Stimulated activated CD8-positive, alpha-beta memory T cell treated with anti-CD3 and anti-CD28 coated beads, Interleukin-4, amount 100 ng/mL, for 1 hour (primary cell): ENCODE results near the gene SLC24A4.

Experiments
- DNase-seq, 2 donors: peaks; one replicate each; pipeline ENCODE4 v3.0.0-alpha.2; 2020; ENCODE audit warnings: low read depth in 2 of 2, low spot score in 1 of 2

The SLC24A4 gene

DNA sequence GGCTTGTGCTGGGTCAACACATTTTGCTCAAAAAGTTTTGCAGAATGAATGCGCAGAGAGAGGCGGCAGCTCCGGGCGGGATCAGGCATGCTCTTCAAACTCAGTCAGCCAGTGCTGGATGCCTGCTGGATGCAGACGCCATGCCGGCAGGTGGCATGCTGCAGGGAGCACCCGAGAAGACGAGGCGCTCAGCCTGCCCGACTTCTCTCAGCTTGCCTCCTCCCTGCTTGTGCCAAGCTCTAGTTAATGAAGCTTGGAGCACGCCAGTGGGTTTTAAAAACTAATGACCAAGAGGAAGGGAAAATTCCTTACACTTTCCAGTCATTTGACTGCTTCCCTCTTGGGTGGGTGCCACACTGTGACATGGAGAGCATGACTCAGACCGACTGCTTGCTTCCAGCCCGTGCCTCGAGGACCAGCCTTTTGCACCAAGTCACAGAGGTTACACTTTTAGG, 39.8 kb downstream of the SLC24A4 start:
- no peak for DNase-seq

DNA sequence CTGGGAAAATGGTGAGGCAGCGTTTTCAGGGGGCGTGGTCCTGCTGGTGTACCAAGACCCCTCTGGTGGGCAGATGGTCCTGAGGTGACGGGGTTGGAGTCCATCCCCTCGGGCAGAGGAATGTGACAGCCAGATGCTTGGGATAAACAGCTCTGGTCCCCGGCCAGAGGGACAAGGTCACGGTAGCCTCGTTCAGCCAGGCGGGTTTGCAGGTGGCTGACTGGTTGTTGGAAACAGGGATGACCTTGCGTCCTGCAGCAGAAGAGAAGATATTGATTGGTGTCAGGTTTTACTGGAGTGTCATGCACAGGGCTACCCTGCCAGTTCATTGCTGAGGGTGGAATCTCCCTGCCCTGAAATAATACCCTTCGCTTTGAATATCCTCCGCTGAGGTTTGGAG, 43.3 kb downstream of the SLC24A4 start:
- no peak for DNase-seq

DNA sequence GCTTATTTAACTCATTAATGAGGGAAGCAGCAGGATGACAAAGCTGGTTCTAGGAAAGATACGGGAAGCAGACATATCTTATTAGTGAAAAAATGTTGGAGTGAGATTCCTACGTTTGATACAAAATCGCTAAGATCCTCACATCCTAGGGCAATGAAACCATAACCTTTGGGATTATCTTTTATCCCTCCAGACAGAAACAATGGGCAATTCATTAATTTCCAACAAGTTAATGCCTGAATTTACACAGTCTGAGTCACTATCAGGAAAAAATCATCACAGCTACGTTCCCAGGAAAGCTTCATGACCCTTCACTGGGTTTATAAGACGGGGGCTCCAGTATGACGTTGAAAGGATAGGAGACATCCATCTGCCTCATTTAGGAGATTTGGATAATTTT, 45.0 kb downstream of the SLC24A4 start:
- no peak for DNase-seq

DNA sequence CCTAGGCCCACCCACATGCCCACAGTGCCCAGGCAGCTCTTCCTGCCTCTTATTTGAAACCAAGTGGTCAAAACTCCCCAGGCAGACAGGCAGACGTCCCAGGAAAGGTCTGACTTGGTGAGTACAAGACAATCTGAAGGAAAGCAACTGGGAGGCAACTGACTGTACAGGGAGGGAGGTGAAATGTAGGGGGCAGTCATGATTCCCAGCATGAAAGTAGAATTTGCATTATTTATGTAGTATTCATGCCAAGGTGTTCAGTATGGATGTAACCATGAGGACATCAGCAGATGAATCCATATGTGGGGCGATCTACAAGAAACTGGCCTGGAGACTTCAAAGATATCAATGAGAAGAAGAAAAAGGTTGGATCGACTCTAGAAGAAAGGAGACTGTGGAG, 46.1 kb downstream of the SLC24A4 start:
- DNase-seq: no peak

DNA sequence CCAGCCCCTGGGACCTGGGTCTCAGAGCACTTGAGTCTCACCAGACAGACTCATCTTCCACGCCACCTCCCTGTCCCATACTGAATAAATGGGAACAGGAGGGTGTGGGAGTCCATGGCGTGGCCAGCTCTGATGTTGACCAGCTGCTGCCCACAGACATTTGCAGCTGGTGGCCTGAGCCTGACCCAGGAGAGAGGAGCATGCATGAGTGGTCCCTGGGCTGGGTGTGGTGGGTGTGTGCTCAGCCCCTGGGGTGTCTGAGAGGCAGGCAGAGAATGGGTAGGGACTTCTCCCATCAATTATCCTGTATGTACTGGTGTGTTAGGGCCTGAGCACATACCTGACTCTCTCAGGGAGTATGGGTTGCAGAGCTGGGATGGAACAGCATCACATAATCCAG, 49.3 kb downstream of the SLC24A4 start:
- no peak for DNase-seq

DNA sequence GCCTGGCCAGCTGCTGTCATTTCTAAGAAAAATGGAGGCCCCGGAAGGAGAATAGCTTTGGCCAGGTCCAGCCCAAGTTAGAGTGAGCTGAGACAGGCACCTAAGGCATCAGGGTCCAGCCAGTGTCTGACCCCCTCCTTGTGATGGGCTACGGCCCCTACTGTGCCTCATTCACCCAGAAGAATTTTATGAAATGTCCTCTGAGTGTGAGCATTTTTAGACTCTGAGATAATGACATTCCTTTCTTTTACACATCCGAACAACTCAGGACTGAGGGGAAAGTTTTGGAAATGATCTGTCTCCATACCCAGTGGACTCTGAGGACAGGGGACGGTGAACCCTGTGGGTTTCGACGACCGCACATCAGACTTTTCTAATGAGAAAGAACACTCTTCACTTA, 50.4 kb downstream of the SLC24A4 start:
- DNase-seq: no peak

DNA sequence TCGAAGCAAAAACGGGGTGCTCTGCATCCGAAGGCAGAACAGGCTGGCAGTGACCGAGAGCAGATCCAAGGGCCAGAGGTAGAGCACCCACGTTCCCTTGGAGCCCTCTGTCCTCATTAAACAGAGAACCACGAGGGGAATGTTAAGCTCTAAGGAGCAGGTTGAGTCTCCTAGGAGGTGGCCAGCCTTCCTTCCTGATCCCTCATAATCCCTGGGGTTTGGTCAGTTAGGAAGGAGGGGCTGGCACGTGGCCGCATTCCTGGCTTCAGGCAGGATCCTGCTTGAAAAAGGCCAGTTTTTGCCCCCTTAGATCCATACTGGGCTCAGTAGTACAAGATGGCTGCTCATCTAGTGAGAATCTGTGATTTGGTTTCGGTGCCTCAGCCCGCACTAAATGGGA, 57.2 kb downstream of the SLC24A4 start:
- DNase-seq: no peak

DNA sequence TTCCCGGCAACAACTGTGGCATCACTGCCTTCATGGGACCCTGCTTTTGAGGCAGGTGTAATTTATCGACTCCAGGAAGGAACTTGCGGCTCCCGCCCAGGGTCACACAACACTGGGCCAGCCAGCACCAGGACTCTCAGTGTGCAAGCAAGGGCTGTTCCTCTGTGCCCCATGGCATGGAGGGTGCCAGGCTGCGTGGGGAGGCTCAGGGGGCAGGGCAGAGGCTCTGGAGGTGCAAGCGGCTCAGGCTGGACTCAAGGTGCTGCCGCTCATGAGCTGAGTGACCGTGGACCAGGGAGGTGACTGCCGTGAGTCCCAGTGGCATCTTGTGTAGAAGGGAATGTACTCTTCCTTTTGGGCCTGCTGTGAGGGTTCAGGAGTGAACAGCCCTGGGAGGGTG, 57.6 kb downstream of the SLC24A4 start:
- no peak for DNase-seq

DNA sequence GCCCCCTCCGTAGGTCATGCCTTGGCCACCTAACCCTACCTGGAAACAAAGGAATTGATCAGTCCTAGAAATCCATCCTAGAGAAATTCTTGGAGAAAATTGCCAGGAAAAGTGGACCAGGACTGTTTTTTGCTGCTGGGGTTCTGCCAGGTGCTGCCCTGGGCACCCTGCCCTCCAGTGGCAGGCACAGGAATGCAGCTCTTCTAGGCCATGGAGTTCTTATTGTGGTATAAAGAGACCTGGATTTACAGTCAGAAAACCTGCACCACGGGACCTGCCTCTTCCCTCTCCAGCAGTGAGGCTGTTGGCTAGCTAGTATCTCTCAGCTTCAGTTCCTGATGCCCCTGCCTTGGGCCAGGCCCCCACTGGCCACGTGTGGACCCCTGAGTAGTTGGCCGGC, 59.7 kb downstream of the SLC24A4 start:
- DNase-seq: no peak

DNA sequence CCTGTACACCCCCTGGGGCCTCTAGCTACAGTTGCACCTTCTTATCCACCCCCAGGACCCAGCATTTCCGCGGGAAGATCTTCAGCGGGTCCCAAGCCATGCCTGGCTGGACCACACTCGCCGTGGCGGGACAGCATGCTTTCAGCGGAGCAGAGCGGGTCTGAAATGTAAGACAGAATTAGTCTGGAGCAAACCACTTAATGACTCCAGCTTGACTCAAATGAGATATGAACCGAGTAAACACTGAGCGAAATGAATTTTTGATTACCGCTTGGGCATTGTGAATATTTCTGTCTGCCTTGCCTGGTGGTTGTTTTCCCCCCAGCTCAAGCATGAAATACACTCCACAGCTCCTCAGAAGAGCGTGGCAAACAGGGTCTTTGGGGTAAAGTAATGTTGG, 60.8 kb downstream of the SLC24A4 start:
- DNase-seq: no peak

DNA sequence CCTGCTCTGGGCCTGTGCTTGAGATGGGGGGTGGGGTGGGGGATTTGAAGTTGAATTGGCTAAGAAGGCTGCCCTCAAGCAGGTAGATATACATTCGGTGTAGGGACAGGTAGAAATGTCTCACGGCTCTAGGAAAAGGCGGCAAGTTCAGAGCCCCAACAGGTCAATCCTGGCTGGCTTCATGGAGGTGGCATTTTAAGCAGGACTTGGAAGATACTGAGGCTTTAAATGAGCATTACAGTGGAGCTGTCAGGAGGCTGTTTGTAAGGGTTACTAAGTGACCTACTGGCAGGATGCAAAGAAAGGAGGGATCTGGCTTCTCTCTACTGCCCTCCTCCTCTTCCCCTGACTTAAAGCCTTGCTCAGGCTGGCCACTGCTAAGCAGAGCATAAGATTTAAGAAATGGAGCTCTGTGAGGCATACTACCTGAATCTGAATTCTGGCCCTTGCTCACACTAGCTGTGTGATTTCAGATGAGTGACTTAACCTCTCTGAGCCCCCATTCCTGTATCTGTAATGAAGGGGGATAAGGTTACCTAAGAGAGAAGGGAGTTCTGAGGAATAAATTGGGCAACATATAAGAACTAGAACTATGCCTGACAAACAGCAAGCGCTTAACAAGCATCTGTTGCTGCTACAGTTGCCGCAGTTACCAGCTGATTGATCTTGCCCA, 61.6 kb downstream of the SLC24A4 start:
- DNase-seq: no peak

DNA sequence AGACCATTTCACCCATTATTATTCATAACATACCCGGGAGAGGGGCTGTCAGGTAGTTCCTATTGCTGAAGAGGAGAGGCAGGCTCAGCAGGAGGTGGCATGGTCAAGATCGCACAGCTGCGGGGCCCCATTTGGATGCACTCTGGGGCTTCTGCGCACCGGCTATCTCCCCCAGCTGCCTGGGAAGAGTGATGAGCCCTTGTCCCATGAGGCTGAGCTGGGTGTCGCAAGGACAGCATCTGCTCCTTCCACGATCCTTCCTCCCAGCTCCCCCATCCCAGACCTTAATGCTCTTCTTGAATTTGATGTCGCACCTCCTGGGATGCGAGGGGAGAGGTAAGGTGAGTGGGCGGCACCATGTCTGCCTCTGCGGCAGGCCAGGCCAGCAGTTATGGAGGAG, 62.6 kb downstream of the SLC24A4 start:
- DNase-seq: no peak

DNA sequence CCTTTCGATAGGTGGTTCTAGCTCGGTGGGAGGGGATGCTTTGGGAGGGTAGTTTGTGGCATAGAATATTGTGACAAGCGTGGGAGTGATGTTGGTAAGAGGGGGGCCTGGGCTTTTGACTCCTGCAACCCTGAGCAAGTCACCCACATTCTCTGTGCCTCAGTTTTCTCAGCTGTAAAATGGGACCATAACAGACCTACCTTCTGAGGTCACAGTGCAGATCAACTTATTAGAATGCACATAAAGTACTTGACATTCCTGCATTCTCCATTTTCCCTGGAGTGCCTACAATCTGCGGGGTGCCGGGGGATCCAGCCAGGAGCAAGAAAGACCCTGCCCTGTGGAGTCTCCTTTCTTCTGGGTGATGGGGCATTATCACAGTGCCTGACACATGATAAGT, 63.2 kb downstream of the SLC24A4 start:
- DNase-seq: no peak

DNA sequence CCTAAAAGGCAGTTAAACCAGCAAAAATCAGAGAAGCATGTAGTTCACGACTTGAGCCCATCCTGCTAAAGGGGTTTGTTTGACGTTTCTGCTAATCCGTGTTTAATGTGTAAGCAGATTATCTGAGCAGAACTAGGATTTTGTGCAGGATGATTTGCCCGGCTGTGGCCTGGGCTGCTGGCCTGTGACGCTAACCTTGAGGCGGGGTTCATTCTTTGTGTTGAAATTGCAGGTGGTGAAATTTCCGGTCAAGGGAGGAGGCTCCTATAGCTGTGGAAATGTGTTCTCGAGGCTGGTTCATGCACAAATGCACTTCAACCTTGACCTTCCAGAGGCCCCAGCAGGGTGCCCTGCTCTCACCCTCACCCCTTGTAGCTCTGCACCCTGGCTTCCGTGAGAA, 63.7 kb downstream of the SLC24A4 start:
- no peak for DNase-seq

DNA sequence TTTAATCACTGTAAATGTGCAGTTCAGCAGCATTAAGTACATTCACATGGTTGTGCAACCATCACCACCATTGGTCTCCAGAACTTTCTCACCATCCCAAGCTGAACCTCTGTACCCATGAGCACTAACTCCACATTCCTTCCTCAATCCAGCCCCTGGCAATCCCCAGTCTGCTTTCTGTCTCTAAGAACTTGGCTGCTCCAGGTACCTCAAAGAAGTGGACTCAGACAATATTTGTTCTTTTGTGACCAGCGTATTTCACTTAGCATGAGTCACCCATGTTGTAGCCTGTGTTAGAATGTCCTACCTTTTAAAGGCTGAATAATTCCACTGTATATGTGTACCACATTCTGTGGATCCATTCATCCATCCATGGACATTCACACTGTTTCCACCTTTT, 64.6 kb downstream of the SLC24A4 start:
- DNase-seq: no peak

DNA sequence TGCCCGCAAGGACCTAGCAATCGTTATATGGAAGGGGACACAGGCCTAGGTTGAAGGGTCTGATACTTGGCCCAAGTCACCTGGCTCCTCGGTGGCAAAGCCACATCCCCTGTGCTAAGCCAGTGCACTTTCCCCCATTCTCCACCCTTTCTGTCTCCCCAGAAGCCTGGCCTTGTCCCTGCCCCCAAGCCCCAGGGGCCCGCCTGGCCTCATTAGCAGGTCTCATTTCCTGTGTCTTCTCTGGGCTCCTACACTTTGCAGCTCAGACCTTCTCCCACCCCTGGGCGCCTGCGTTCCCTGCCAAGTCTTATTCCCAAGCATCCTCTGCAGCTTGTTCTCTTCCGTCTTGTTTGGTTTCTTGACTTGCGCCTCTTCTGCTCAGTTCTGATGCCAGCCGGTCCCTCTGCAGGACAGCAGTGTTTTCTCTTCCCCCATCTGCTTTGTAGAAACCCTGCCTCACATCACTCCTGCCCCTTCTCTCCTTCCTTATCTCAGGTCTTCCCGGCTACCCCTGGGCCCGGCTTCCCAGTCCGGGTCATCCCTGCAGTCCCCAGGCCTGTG, 66.7 kb downstream of the SLC24A4 start:
- no peak for DNase-seq

DNA sequence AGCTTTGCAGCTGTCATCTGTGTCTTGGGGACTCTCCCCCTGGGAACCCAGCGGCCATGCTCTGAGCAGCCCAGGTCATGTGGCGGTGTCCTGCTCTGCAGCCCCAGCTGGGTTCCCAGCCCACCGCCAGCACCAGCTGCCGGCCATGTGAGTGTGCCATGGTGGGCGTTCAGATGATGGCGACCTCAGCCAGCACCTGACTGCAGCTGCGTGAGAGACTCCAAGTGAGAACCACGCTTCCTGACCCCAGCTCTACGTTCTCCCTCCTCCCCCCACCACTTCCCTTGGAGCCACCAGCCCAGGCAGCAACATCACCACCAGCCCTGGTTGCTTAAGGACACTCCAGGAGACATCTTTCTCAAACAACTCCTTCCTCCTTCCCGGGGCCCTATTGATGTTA, 68.8 kb downstream of the SLC24A4 start:
- DNase-seq: no peak

DNA sequence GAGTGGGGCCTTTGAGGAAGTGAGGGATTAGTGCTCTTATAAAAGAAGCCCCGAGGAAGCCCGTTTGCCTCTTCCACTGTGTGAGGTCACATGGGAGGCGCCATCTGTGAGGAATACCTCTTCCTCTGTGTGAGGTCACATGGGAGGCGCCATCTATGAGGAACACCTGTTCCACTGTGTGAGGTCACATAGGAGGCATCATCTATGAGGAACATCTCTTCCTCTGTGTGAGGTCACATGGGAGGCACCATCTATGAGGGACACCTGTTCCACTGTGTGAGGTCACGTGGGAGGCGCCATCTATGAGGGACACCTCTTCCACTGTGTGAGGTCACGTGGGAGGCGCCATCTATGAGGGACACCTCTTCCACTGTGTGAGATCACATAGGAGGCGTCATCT, 69.7 kb downstream of the SLC24A4 start:
- no peak for DNase-seq

DNA sequence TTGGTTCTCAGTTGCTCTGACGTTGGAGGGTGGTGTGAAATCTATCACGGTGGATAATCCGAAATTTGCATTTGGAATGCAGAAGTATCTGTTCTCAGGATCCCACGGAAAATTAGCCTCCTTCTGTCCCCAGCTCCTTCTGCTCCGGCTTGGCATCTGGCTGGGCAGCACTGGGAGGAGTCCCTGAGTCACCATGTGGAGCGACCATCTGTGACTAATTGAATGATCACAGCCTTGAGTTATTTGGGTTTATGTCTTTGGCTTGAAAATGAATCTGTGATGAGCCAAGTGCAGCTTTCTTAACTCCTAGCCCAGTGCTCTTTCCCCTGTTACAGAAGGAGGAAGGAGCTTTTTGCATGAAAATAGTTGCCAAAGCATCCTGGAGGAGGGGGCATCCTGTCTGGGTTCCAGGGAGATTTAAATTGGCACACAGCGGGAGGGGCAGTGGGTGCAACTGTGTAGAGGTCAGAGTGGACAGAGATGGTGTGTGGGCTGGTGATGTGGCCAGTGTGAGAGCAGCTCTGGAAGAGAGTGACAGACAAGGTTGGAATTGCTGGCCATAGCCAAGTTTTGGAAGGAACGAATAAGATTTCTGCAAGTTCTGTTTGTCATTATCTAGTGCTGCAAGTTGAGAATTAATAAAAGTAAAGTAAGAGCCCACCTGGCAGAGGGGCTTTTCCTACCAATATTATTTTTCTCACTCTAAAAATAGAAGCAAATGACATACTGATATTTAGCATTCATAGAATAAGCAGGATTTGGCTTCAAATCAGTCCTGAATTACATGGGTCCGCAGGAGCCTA, 74.4 kb downstream of the SLC24A4 start:
- no peak for DNase-seq

DNA sequence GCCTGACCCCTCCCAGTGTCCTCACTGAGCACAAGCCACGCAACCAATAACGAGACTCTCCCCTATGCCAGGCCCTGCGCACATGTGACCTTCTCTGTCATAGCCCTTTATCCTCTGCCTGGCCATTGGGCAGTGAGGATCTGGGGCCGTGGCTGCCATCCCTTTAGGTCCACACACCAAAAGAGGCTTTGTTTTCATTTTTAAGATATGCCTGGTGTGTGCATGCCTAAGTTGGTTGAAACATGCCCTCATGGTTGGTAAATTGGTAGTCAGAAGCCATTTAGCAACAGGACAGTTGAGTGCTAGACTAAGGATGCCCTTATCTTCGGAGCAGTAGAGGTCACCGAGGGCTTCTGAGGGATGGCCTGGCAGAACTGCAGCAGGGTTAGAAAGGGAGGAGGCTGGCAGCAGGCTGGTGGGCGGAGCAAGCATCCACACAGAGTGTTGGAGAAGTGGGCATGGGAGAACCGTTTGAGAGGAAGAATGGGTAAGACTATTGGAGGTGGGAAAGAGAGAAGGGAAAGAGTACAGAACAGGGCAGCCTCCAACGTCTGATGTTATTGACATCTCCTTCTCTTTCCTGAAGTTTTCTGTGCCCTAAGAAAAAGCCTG, 75.1 kb downstream of the SLC24A4 start:
- DNase-seq: no peak

DNA sequence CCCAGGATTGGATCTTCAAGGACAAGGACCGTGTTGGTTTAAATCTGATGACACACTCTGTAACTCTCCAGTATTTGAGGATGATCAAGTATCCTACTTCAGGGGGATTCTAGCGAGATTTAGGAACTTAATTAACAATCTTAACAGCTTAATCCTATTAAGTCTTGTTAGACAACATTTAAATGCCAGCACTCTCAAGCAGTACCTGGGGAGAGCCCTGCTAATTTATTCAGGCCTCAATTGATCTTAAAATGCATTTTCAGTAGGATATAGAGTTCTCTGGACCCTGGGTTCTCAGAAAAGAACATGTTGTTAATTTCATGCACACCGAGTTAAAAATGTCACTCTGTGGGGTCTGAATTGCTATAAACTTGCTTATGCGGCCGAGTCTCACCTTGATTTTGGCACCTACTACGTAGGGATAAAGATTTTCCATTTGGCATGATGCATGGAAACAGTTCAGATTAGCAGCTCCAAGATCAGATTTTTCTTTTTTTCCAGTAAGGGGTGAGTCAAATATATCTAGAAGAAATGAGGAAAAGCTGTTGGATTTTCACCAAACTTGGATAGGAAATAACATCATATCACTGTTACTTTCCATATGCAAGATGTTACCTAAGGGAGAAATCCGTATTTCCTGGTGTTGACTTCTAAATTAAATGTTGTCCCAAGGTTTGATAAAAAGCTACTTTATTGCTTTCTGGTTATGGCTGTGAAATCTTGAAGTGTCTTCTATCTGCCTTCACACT, 76.1 kb downstream of the SLC24A4 start:
- DNase-seq: no peak
